Duodenal mucosa (tissue), 2 donors: Measurements from ENCODE around the gene TNFAIP8L3.

Experiments
- H3K27ac ChIP-seq: one replicate; pipeline ENCODE4 v1.7.0; 2013; ENCODE audit warnings: low read depth, low read length
- H3K27me3 ChIP-seq, 2 donors: one replicate each; pipeline ENCODE4 v1.7.0; 2013; ENCODE audit warnings: low read length in 2 of 2, control low read depth in 1 of 2; ENCODE audit not compliant: insufficient read depth in 2 of 2, control insufficient read depth in 1 of 2
- H3K36me3 ChIP-seq, 2 donors: one replicate each; pipeline ENCODE4 v1.7.0; 2013; ENCODE audit warnings: low read length in 2 of 2, control low read depth in 1 of 2; ENCODE audit not compliant: insufficient read depth in 2 of 2, control insufficient read depth in 1 of 2
- H3K4me1 ChIP-seq, 2 donors: one replicate each; pipeline ENCODE4 v1.7.0; 2013; ENCODE audit warnings: low read length in 2 of 2, control low read depth in 1 of 2; ENCODE audit not compliant: insufficient read depth in 2 of 2, control insufficient read depth in 1 of 2
- H3K4me3 ChIP-seq, 2 donors: one replicate each; pipeline ENCODE4 v1.7.0; 2013; ENCODE audit warnings: low read length in 2 of 2, low read depth in 1 of 2
- H3K9ac ChIP-seq, 2 donors: one replicate each; pipeline ENCODE4 v1.7.0; 2013; ENCODE audit warnings: low read length in 2 of 2, low read depth in 1 of 2
- H3K9me3 ChIP-seq, 2 donors: one replicate each; pipeline ENCODE4 v1.7.0; 2013; ENCODE audit warnings: low read length in 2 of 2, control low read depth in 1 of 2; ENCODE audit not compliant: control insufficient read depth in 1 of 2

The TNFAIP8L3 gene

DNA sequence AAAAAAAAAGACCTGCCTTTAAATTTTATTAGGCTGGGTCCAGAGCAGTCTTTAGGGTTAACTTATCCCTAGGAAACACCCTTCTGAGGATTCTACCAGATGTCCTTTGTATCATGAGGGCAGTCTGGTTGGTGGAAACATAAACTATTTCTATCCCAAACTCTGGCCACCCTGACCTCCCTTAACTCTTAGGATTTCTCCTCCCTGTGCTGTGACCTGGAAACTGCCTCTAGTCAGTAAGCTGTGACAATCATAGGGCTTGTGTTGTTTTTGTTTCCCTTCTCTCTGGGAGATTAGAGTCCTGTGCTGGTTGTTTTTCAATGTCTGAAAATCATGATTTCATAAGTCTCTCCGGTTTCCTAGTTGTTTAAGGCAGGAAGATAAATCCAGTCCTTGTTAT is 78.1 kb downstream of the TNFAIP8L3 start:
- H3K4me1 ChIP-seq, result no peaks in the 10 kb centered on the region
- H3K36me3 ChIP-seq, result no peaks in the 10 kb centered on the region
- H3K27me3 ChIP-seq, result no peaks in the 10 kb centered on the region
- H3K4me3 ChIP-seq, result no peak overlapping the region
- no peak overlapping the region for H3K9ac ChIP-seq
- no peak overlapping the region for H3K27ac ChIP-seq
- no peaks in the 10 kb centered on the region for H3K9me3 ChIP-seq

DNA sequence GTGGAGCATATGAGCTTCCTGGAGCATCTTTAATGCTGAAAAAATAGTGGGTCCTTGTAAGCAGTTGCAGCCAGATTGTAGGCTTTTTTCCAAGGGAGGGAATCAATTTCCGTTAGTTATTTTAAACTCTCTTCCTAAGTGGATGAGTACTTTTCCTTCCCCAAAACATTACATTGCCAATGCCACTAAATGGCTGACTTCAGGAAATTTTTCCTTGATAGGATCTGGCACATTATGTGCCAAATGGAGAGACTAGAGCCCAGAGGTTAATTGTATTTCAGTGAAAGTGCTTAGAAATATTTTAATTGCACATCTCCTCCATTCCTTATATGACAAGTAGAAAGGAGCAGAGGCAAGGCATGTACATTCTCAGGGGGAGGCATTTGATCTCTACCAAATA is 83.5 kb downstream of the TNFAIP8L3 start:
- H3K36me3 ChIP-seq, result peaks cover 0 to 7% of the 10 kb centered on the region in 2 donors
- H3K4me1 ChIP-seq, result no peaks in the 10 kb centered on the region
- no peaks in the 10 kb centered on the region for H3K27me3 ChIP-seq
- no peak overlapping the region for H3K4me3 ChIP-seq
- H3K27ac ChIP-seq, result no peak overlapping the region
- no peaks in the 10 kb centered on the region for H3K9me3 ChIP-seq
- no peak overlapping the region for H3K9ac ChIP-seq

DNA sequence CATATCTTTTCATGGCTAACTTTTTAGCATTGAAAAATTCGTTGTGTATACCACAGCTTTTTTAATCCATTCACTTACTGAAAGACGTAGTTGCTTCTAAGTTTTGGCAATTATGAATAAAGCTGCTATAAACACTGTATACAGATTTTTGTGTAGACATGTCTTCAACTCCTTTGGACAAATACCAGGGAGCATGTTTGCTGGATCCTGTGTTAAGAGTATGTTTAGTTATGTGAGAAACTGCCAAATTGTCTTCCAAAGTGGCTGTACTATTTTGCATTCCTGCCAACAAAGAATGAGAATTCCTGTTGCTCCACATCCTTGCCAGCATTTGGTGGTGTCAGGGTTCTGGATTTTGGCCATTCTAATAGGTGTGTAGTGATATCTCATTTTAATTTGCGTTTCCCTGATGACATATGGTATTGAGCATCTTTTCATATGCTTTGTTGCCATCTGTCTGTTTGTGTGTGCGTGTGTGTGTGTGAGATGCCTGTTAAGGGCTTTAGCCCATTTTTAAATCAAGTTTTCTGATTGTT is 87.5 kb downstream of the TNFAIP8L3 start:
- H3K27me3 ChIP-seq, result no peaks in the 10 kb centered on the region
- H3K4me3 ChIP-seq, result no peak overlapping the region
- no peak overlapping the region for H3K9ac ChIP-seq
- no peak overlapping the region for H3K27ac ChIP-seq
- no peaks in the 10 kb centered on the region for H3K9me3 ChIP-seq
- H3K4me1 ChIP-seq, result no peaks in the 10 kb centered on the region
- H3K36me3 ChIP-seq, result peaks cover 10 to 12% of the 10 kb centered on the region in 2 donors
